Ovary (tissue), 3 donors: ENCODE measurements around the gene SGSH.

Experiments
- EP300 ChIP-seq: sonication (generic); formaldehyde crosslinking; IDR thresholded peaks from one replicate; pipeline ENCODE4 v1.6.1; 2017; ENCODE audit warnings: antibody characterized with exemption
- TF ChIP-seq, protein P1 (sequence below), 3 donors: fragments of 450-650 bp in 2 of 3; fragments of 200-600 bp in 1 of 3; IDR thresholded peaks; one replicate each; pipeline versions ENCODE4 v1.5.1 to v1.8.0; 2016 to 2022; ENCODE audit warnings: antibody characterized with exemption in 3 of 3, mild to moderate bottlenecking in 1 of 3
- donor health status: DM: no; HTN: no; CAD: no.

DNA sequence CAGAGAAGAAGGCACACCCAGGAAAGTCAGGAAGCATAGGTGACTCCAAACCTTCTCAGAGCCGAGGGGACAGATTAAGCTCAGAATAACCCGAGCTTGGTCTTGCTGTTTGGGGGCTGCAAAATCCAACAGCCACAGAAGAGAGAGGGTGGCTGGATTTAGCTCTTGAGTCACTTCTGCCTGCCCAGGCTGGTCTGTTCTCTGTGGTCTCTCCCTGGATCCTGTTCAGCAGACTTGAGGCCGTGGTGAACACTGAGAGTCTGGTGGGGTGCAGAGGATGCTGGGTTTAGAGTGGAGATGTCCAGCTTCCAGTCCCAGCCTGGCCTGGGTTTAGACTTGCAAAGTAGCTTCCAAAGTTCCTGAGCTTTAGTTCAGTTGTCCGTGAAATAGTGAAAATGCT lies 8.9 kb upstream of the SGSH start:
- TF ChIP-seq, protein P1, sequence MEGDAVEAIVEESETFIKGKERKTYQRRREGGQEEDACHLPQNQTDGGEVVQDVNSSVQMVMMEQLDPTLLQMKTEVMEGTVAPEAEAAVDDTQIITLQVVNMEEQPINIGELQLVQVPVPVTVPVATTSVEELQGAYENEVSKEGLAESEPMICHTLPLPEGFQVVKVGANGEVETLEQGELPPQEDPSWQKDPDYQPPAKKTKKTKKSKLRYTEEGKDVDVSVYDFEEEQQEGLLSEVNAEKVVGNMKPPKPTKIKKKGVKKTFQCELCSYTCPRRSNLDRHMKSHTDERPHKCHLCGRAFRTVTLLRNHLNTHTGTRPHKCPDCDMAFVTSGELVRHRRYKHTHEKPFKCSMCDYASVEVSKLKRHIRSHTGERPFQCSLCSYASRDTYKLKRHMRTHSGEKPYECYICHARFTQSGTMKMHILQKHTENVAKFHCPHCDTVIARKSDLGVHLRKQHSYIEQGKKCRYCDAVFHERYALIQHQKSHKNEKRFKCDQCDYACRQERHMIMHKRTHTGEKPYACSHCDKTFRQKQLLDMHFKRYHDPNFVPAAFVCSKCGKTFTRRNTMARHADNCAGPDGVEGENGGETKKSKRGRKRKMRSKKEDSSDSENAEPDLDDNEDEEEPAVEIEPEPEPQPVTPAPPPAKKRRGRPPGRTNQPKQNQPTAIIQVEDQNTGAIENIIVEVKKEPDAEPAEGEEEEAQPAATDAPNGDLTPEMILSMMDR (IDR thresholded peaks at IDR 0.05): no peak
- no peak for TF ChIP-seq EP300
